C4-2B (cell line): ENCODE measurements around the gene EPGN.
"Not testable (repeated sequence)": the region's sequence is repeated elsewhere in the genome, so short reads cannot be mapped to it uniquely, and the experiment has no call there.

Source experiments
- H3K27ac ChIP-seq: fragments of 450-650 bp; 2 replicates; pipeline ENCODE4 v1.5.1; 2017
- CTCF ChIP-seq: fragments of 450-650 bp; conservative IDR thresholded peaks from 2 replicates; pipeline ENCODE4 v1.5.1; 2017; ENCODE audit warnings: mild to moderate bottlenecking
- ZFX ChIP-seq: fragments of 450-650 bp; IDR thresholded peaks from 2 replicates; pipeline ENCODE4 v1.6.1; 2017

Gene EPGN

DNA sequence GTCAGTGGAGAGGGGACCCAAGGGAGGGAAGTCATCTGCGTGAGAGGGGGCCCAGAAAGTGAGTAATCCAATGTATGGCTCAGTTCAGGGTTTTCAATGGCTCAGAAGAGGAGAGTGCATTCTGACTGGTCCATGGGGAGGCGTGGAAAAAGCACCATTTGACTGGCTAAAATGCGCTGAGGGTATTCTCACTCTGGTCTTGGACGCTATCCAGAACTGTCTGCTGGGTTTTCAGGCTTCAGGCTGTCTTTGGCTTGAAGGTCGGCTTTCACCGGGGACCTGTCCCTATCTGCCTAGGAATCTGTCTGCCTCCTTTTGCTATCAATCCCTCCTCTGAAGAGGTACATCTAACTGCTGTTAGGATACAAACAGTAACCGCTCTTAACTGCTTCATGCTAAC is 26.4 kb downstream of the EPGN start:
- TF ChIP-seq CTCF = no peak
- no peak overlapping the region for H3K27ac ChIP-seq

- TF ChIP-seq CTCF (no peak), ZFX (no peak)
- H3K27ac ChIP-seq = no peak overlapping the region
These were observed 27.2 kb downstream of the EPGN start for GRCh38 chr4:74335341-74336021.

DNA sequence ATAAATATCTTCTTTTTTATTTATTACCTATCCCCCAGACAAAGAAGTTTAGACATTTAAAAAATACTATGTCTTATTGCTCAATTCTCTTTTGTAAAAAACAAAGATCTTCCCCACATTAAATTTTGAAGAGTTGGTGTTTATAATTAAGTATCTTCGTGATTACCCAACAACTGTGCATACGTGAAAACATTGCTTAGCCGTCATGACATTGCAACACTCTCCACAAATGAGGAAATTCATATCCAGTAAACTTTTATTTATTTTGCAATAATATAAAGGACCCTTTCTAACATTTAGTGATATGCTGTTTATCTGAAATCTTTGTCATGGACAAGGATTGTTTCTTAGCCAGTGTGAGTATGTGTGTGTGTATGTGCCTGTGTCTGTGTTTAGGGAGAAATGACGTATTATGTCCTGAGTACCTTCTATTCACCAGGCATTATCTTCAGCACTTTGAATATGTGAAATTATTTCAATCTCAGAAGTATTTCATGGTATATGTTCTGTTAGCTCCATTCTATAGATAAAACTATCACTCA is 30.6 kb downstream of the EPGN start:
- H3K27ac ChIP-seq = no peak overlapping the region
- TF ChIP-seq ZFX = no peak
- TF ChIP-seq CTCF = no peak

GRCh38 chr4:74339501-74339900 is 31.2 kb downstream of the EPGN start:
- TF ChIP-seq CTCF (no peak), ZFX (no peak)

GRCh38 chr4:74340421-74340820 is 32.2 kb downstream of the EPGN start:
- not testable (repeated sequence) for H3K27ac ChIP-seq

More at GRCh38 chr4:74339501-74339900, 31.2 kb downstream of the EPGN start:
- no peak overlapping the region for H3K27ac ChIP-seq

DNA sequence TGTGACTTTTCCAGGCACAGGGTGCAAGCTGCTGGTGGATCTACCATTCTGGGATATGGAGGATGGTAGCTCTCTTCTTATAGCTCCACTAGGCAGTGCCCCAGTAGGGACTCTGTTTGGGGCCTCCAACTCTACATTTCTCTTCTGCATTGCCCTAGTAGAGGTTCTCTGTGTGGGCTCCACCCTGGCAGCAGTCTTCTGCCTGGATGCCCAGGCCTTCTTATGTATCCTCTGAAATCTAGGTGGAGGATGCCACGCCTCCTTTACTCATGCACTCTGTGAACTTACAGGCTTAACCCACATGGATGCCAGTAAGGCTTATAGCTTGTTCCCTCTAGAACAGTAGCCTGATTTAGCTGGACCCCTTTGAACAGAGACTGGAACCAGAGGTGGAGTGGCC is 35.8 kb downstream of the EPGN start:
- no peak for TF ChIP-seq ZFX

GRCh38 chr4:74353858-74354257 is 45.6 kb downstream of the EPGN start:
- H3K27ac ChIP-seq = no peak overlapping the region
- TF ChIP-seq ZFX (no peak), CTCF (no peak)

More for the DNA sequence above, 35.8 kb downstream of the EPGN start:
- H3K27ac ChIP-seq = no peak overlapping the region

DNA sequence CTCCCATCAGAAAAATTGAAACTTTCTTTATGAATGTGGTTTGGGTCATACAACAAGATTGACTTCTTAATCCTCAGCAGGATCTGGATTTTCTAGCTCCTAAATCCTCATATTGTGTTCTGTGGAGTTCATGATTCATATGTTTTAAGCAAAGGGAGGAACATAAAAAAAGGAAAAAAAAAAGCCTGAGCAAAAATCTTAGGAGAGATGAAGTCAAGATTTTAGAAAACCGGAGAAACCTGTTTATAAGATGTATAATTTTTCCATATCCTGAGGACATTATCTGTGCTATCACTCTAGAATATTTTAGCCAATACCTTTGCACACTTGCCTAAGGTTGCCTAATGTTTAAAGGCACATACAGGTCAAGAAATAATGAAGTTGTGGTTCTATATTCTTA is 49.7 kb downstream of the EPGN start:
- no peak overlapping the region for H3K27ac ChIP-seq
- TF ChIP-seq CTCF (no peak), ZFX (no peak)
